Glutamatergic neuron (in vitro differentiated cells): ENCODE results near the gene IFNAR1. TPM values are rescaled to one million over a fixed set of nuclear protein-coding genes. Genes with fewer than 3 reads are reported as not detected.

ENCODE experiments used
- DNase-seq: peaks from one replicate; pipeline ENCODE4 v3.0.0; 2022
- H3K27ac Mint-ChIP-seq: one replicate; pipeline ENCODE4 v1.8.0; 2020; ENCODE audit warnings: mild to moderate bottlenecking, mixed read lengths, inconsistent platforms; ENCODE audit not compliant: unreplicated experiment
- H3K27me3 Mint-ChIP-seq: one replicate; pipeline ENCODE4 v1.8.0; 2020; ENCODE audit warnings: mild to moderate bottlenecking, moderate library complexity, mixed read lengths, inconsistent platforms; ENCODE audit not compliant: unreplicated experiment
- H3K36me3 Mint-ChIP-seq: one replicate; pipeline ENCODE4 v1.8.0; 2020; ENCODE audit warnings: mild to moderate bottlenecking, mixed read lengths, inconsistent platforms; ENCODE audit not compliant: unreplicated experiment
- H3K4me1 Mint-ChIP-seq: one replicate; pipeline ENCODE4 v1.8.0; 2020; ENCODE audit warnings: mild to moderate bottlenecking, low read depth, mixed read lengths, inconsistent platforms; ENCODE audit not compliant: unreplicated experiment
- H3K4me3 Mint-ChIP-seq: one replicate; pipeline ENCODE4 v1.8.0; 2020; ENCODE audit warnings: mild to moderate bottlenecking, mixed read lengths, inconsistent platforms; ENCODE audit not compliant: unreplicated experiment
- H3K9me3 Mint-ChIP-seq: one replicate; pipeline ENCODE4 v1.8.0; 2020; ENCODE audit warnings: mild to moderate bottlenecking, moderate library complexity, mixed read lengths, inconsistent platforms; ENCODE audit not compliant: unreplicated experiment
- CTCF ChIP-seq: fragments of 200-600 bp; sonication (generic); IDR thresholded peaks from one replicate; pipeline ENCODE4 v1.5.0; 2021; ENCODE audit not compliant: partially characterized antibody, unreplicated experiment
- total RNA-seq: library from RNA; stranded (reverse); fragmentation: NEBNext Ultra II Directional; extraction: Animal tissue kit (Norgen Biotek cat#: 25700); gene quantifications from one replicate; pipeline ENCODE4 v1.2.1, GENCODE V29; 2021; ENCODE audit not compliant: unreplicated experiment

Gene IFNAR1
- total RNA-seq, 1 donor from 2014 or later: 17.7 TPM

- Mint-ChIP-seq H3K4me1 (no peaks in the 10 kb centered on the region), H3K27me3 (peaks cover 2% of the 10 kb centered on the region), H3K27ac (no peak overlapping the region), H3K4me3 (no peak overlapping the region), H3K9me3 (no peaks in the 10 kb centered on the region), H3K36me3 (no peaks in the 10 kb centered on the region)
- no peak for TF ChIP-seq CTCF
- DNase-seq: no peak
Measured at GRCh38 chr21:33384841-33385331, 60.1 kb downstream of the IFNAR1 start.

DNA sequence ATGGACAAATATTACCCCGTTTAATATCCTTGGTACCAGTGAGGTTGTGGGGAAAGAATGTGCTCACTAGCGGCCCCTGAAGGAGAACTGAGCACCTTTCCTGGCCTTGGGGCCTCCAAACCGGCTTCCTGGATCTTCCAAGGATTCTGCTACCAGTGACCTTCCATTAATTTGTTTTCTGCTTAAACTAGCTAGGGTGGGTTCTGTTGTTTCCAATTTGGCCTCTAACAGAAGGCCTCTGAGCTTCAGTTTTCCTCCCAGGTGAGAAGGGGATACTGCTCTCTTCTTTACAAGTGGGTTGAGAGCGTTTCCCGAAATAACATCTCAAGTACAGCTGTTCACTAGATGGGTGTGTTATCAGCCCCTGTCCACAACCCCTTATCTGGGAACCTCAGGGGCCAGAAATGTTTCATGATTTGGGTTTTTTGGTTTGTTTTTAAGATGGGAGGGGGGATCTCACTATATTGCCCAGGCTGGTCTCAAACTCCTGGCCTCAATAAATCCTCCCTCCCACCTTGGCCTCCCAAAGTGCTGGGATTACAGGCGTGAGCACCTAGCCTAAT lies 61.5 kb downstream of the IFNAR1 start:
- DNase-seq: no peak
- no peaks in the 10 kb centered on the region for H3K36me3 Mint-ChIP-seq
- TF ChIP-seq CTCF: no peak
- no peak overlapping the region for H3K4me3 Mint-ChIP-seq
- H3K27me3 Mint-ChIP-seq: peaks cover 2% of the 10 kb centered on the region
- H3K9me3 Mint-ChIP-seq: no peaks in the 10 kb centered on the region
- no peaks in the 10 kb centered on the region for H3K4me1 Mint-ChIP-seq
- no peak overlapping the region for H3K27ac Mint-ChIP-seq

GRCh38 chr21:33387294-33387693 lies 62.5 kb downstream of the IFNAR1 start:
- Mint-ChIP-seq H3K27me3 (peaks cover 2% of the 10 kb centered on the region), H3K9me3 (no peaks in the 10 kb centered on the region), H3K36me3 (no peaks in the 10 kb centered on the region), H3K4me1 (no peaks in the 10 kb centered on the region), H3K27ac (no peak overlapping the region), H3K4me3 (no peak overlapping the region)
- DNase-seq: no peak
- no peak for TF ChIP-seq CTCF

DNA sequence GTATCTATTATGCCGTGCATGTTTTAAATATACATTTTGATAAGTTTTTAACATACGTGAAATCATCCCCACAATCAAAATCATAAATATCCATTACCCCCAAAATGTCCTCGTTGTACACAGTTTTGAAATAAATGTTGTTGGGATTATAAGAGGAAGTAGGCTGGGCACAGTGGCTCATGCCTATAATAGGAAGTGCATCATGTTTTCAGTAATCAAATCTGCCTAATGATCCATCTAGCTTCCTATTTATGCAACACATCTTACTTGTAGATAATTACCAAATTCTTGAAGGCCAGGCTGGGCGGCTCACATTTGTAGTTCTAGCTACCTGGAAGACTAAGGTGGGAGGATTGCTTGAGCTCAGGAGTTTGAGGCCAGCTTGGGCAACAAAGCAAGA lies 63.4 kb downstream of the IFNAR1 start:
- no peak for TF ChIP-seq CTCF
- no peaks in the 10 kb centered on the region for H3K4me1 Mint-ChIP-seq

GRCh38 chr21:33390479-33390878 lies 65.7 kb downstream of the IFNAR1 start:
- no peak for TF ChIP-seq CTCF
- H3K27me3 Mint-ChIP-seq: no peaks in the 10 kb centered on the region
- H3K4me3 Mint-ChIP-seq: no peak overlapping the region
- H3K4me1 Mint-ChIP-seq: no peaks in the 10 kb centered on the region
- H3K36me3 Mint-ChIP-seq: no peaks in the 10 kb centered on the region
- no peak for DNase-seq
- H3K27ac Mint-ChIP-seq: no peak overlapping the region
- H3K9me3 Mint-ChIP-seq: no peaks in the 10 kb centered on the region

More for the DNA sequence above, 63.4 kb downstream of the IFNAR1 start:
- H3K9me3 Mint-ChIP-seq: no peaks in the 10 kb centered on the region
- peaks cover 2% of the 10 kb centered on the region for H3K27me3 Mint-ChIP-seq
- no peak overlapping the region for H3K4me3 Mint-ChIP-seq
- no peaks in the 10 kb centered on the region for H3K36me3 Mint-ChIP-seq
- DNase-seq: no peak
- H3K27ac Mint-ChIP-seq: no peak overlapping the region
